HepG2 (cell line): ENCODE measurements around the gene PYCR2. TPM values are rescaled to one million over a fixed set of nuclear protein-coding genes. Genes with fewer than 3 reads are reported as not detected.

Source experiments
- ARID4A ChIP-seq: sonication (generic); formaldehyde crosslinking; IDR thresholded peaks from 2 replicates; pipeline ENCODE4 v1.5.0; 2020; ENCODE audit warnings: mild to moderate bottlenecking, missing genetic modification reagents, borderline replicate concordance
- CBX2 ChIP-seq, 2 experiments: fragments of 200-600 bp in 1 of 2; sonication (generic); formaldehyde crosslinking in 1 of 2; IDR thresholded peaks; 2 replicates each; pipeline versions ENCODE4 v1.7.0 to v1.8.1; 2018 to 2022; ENCODE audit warnings: low read depth in 2 of 2, low read length in 1 of 2, mild to moderate bottlenecking in 1 of 2, missing genetic modification reagents in 1 of 2
- CEBPZ ChIP-seq: IDR thresholded peaks from 2 replicates; pipeline ENCODE4 v1.6.1; 2012; ENCODE audit warnings: low read length, improper control_type of control experiment
- ETV6 ChIP-seq: sonication (generic); formaldehyde crosslinking; conservative IDR thresholded peaks from 2 replicates; pipeline ENCODE4 v1.4.0; 2020; ENCODE audit warnings: missing genetic modification reagents
- HNRNPLL ChIP-seq: fragments of 200-400 bp; formaldehyde crosslinking; IDR thresholded peaks from 2 replicates; pipeline ENCODE4 v1.6.1; 2017; ENCODE audit warnings: mild to moderate bottlenecking, low read depth, low read length; ENCODE audit not compliant: poor library complexity, severe bottlenecking
- HNRNPUL1 ChIP-seq: fragments of 200-400 bp; formaldehyde crosslinking; IDR thresholded peaks from 2 replicates; pipeline ENCODE4 v1.6.1; 2017; ENCODE audit warnings: low read depth, mild to moderate bottlenecking, low read length, moderate library complexity
- IKZF4 ChIP-seq: sonication (generic); formaldehyde crosslinking; IDR thresholded peaks from 2 replicates; pipeline ENCODE4 v1.5.1; 2020; ENCODE audit warnings: borderline replicate concordance, mild to moderate bottlenecking, low read depth, missing genetic modification reagents; ENCODE audit errors: not compliant biosample characterization
- JARID2 ChIP-seq: sonication (generic); formaldehyde crosslinking; IDR thresholded peaks from 2 replicates; pipeline ENCODE4 v1.8.1; 2023; ENCODE audit warnings: missing genetic modification reagents, inconsistent platforms; ENCODE audit not compliant: insufficient replicate concordance
- NFE2 ChIP-seq: sonication (generic); formaldehyde crosslinking; IDR thresholded peaks from 2 replicates; pipeline ENCODE4 v1.4.0; 2020; ENCODE audit warnings: missing genetic modification reagents
- SETDB1 ChIP-seq: sonication (generic); formaldehyde crosslinking; IDR thresholded peaks from 2 replicates; pipeline ENCODE4 v1.5.1; 2020; ENCODE audit warnings: missing genetic modification reagents, mild to moderate bottlenecking, borderline replicate concordance
- SMAD1 ChIP-seq: sonication (generic); formaldehyde crosslinking; IDR thresholded peaks from 2 replicates; pipeline ENCODE4 v1.4.0; 2020; ENCODE audit warnings: missing genetic modification reagents, low read depth, mild to moderate bottlenecking, borderline replicate concordance
- SYNCRIP ChIP-seq: fragments of 200-400 bp; formaldehyde crosslinking; IDR thresholded peaks from 2 replicates; pipeline ENCODE4 v1.6.1; 2018; ENCODE audit warnings: mild to moderate bottlenecking, low read depth, low read length; ENCODE audit not compliant: insufficient read depth
- TAF1 ChIP-seq: sonication (generic); formaldehyde crosslinking; IDR thresholded peaks from 2 replicates; pipeline ENCODE4 v1.4.0; 2020; ENCODE audit warnings: missing genetic modification reagents
- TOE1 ChIP-seq: sonication (generic); formaldehyde crosslinking; IDR thresholded peaks from 2 replicates; pipeline ENCODE4 v1.4.0; 2020; ENCODE audit warnings: mild to moderate bottlenecking, missing genetic modification reagents
- ZC3H4 ChIP-seq: sonication (generic); formaldehyde crosslinking; IDR thresholded peaks from 2 replicates; pipeline ENCODE4 v1.4.0; 2020; ENCODE audit warnings: missing genetic modification reagents, borderline replicate concordance
- ZNF484 ChIP-seq: sonication (generic); formaldehyde crosslinking; IDR thresholded peaks from 2 replicates; pipeline ENCODE4 v1.5.1; 2020; ENCODE audit warnings: mild to moderate bottlenecking, low read depth, missing genetic modification reagents, borderline replicate concordance
- ZNF547 ChIP-seq: sonication (generic); formaldehyde crosslinking; IDR thresholded peaks from 2 replicates; pipeline ENCODE4 v1.5.1; 2020; ENCODE audit warnings: mild to moderate bottlenecking, missing genetic modification reagents
- ZNF598 ChIP-seq: sonication (generic); formaldehyde crosslinking; IDR thresholded peaks from 2 replicates; pipeline ENCODE4 v1.5.1; 2020; ENCODE audit warnings: mild to moderate bottlenecking, missing genetic modification reagents, borderline replicate concordance
- ZNF788 ChIP-seq: sonication (generic); formaldehyde crosslinking; IDR thresholded peaks from 2 replicates; pipeline ENCODE4 v1.5.0; 2020; ENCODE audit warnings: mild to moderate bottlenecking, missing genetic modification reagents, borderline replicate concordance
- ZNF878 ChIP-seq: sonication (generic); formaldehyde crosslinking; IDR thresholded peaks from 2 replicates; pipeline ENCODE4 v1.8.1; 2023; ENCODE audit warnings: mild to moderate bottlenecking, missing genetic modification reagents, moderate library complexity
- polyA plus RNA-seq, 8 experiments: library from polyadenylated mRNA; depleted of rRNA in 3 of 8; stranded (reverse) in 7 of 8; unstranded in 1 of 8; fragments of >200 nt; fragmentation: Illumina TruSeq in 4 of 8; extraction: Trizol in 4 of 8; gene quantifications; 2 replicates each; pipeline versions ENCODE4 v1.2.1 to v1.2.3, GENCODE V29; 2011 to 2016; ENCODE audit warnings: low read depth in 4 of 8, missing spikeins in 1 of 8, mixed read lengths in 1 of 8; ENCODE audit not compliant: insufficient read depth in 1 of 8
- total RNA-seq, 5 experiments: library from RNA; depleted of rRNA; stranded (reverse); fragments of >200 nt; fragmentation: Illumina TruSeq; extraction: Trizol; gene quantifications; 2 replicates each; pipeline ENCODE4 v1.2.3, GENCODE V29; 2016; ENCODE audit warnings: low read depth in 1 of 5

Gene PYCR2
- total and polyA plus RNA-seq, 2 of the 13 experiments (the other 11 are each of a cell fraction or from before 2014, with no cell fraction given), result 47.2 to 47.8 TPM

GRCh38 chr1:225911191-225912130 is 12.6 kb downstream of the PYCR2 start (continued):
- TF ChIP-seq ZNF547, result no peak
- no peak for TF ChIP-seq HNRNPUL1
- no peak for TF ChIP-seq ZNF598 (CRISPR knock-in tag)
- peak; percentile 77 for TF ChIP-seq IKZF4 (CRISPR knock-in tag)
- no peak; the same call in 1 of the 2 replicates for TF ChIP-seq ARID4A (CRISPR knock-in tag)
- TF ChIP-seq ETV6, result no peak
- TF ChIP-seq CBX2 (IDR thresholded peaks at IDR 0.05; ENCODE audit: low read depth, low read length), result no peak
- no peak for TF ChIP-seq CBX2 (CRISPR knock-in tag; IDR thresholded peaks at IDR 0.05; ENCODE audit: low read depth)
- no peak for TF ChIP-seq SMAD1
- no peak for TF ChIP-seq SYNCRIP
- no peak for TF ChIP-seq NFE2
- TF ChIP-seq TOE1 (CRISPR knock-in tag), result no peak
- TF ChIP-seq ZC3H4 (CRISPR knock-in tag), result no peak
- no peak for TF ChIP-seq CEBPZ
- no peak for TF ChIP-seq ZNF878 (CRISPR knock-in tag)
- no peak for TF ChIP-seq TAF1 (CRISPR knock-in tag)
- no peak for TF ChIP-seq SETDB1 (CRISPR knock-in tag)
- TF ChIP-seq ZNF484 (CRISPR knock-in tag), result no peak
- no peak for TF ChIP-seq JARID2 (CRISPR knock-in tag)
- TF ChIP-seq HNRNPLL, result peak; percentile 34
- TF ChIP-seq ZNF788 (CRISPR knock-in tag), result no peak
